Transverse colon (tissue), 4 donors: ENCODE results near the gene ABCA4.

ENCODE experiments used
- EP300 ChIP-seq: sonication (generic); formaldehyde crosslinking; IDR thresholded peaks from one replicate; pipeline ENCODE4 v1.6.1; 2017; ENCODE audit warnings: antibody characterized with exemption, low read depth
- POLR2A ChIP-seq: fragments of 450-650 bp; IDR thresholded peaks from one replicate; pipeline ENCODE4 v1.6.1; 2016; ENCODE audit warnings: antibody characterized with exemption, mild to moderate bottlenecking, moderate library complexity
- POLR2AphosphoS5 ChIP-seq, 3 donors: sonication (generic); formaldehyde crosslinking; IDR thresholded peaks; one replicate each; pipeline ENCODE4 v1.6.1; 2016; ENCODE audit warnings: antibody characterized with exemption in 3 of 3
- TF ChIP-seq, protein P1 (sequence below), 5 experiments: fragments of 200-600 bp in 3 of 5; fragments of 450-650 bp in 2 of 5; sonication (generic) in 3 of 5; IDR thresholded peaks; 1 replicate in 2 of 5; 2 replicates in 3 of 5; pipeline ENCODE4 v1.5.1; 2016 to 2017; ENCODE audit warnings: antibody characterized with exemption in 5 of 5, inconsistent platforms in 3 of 5, mild to moderate bottlenecking in 2 of 5, moderate library complexity in 1 of 5

DNA sequence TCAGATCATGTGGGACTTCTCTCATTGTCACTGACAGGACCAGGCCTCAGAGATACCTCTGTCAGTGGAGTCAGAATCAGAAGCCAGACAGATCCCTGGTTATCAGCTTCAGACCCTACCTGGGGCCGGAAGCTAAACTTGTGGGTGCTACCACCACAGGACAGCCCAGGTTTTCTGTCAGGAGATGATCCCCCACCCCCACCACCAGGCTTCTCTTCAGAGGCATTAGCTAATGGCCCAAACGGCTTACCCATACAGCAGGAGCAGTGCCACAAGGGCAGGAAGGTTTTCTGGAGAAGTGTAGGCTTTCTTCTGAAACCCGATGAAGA lies 105.5 kb downstream of the ABCA4 start:
- TF ChIP-seq, protein P1, sequence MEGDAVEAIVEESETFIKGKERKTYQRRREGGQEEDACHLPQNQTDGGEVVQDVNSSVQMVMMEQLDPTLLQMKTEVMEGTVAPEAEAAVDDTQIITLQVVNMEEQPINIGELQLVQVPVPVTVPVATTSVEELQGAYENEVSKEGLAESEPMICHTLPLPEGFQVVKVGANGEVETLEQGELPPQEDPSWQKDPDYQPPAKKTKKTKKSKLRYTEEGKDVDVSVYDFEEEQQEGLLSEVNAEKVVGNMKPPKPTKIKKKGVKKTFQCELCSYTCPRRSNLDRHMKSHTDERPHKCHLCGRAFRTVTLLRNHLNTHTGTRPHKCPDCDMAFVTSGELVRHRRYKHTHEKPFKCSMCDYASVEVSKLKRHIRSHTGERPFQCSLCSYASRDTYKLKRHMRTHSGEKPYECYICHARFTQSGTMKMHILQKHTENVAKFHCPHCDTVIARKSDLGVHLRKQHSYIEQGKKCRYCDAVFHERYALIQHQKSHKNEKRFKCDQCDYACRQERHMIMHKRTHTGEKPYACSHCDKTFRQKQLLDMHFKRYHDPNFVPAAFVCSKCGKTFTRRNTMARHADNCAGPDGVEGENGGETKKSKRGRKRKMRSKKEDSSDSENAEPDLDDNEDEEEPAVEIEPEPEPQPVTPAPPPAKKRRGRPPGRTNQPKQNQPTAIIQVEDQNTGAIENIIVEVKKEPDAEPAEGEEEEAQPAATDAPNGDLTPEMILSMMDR (IDR thresholded peaks at IDR 0.05): no peak
- TF ChIP-seq EP300: no peak
- TF ChIP-seq POLR2AphosphoS5 (IDR thresholded peaks at IDR 0.05): no peak
- no peak for TF ChIP-seq POLR2A
